ENCODE measurements around the gene NECTIN2. TPM values are rescaled to one million over a fixed set of nuclear protein-coding genes. Genes with fewer than 3 reads are reported as not detected.

The NECTIN2 gene
- polyA plus RNA-seq, 4 donors, result 72.5 to 153 (median 100) TPM

Other genes with a start within 250 kb of the NECTIN2 start
- 10 to 100 TPM in 3 of 4 donors, 1 to 10 TPM in 1; 5.8 to 54.3 (median 17.3) TPM for gene IGSF23, start 232.7 kb upstream of the NECTIN2 start, polyA plus RNA-seq
- 10 to 100 TPM; 19.9 to 96.6 (median 24.1) TPM for gene PVR, start 202.4 kb upstream of the NECTIN2 start, polyA plus RNA-seq
- 10 to 100 TPM in 3 of 4 donors, 1 to 10 TPM in 1; 4.3 to 53.0 (median 21.6) TPM for gene CEACAM19, start 174.8 kb upstream of the NECTIN2 start, polyA plus RNA-seq
- under 1 TPM in 1 of 4 donors, not detected in 3; 0.07 TPM for gene CEACAM16, start 147.1 kb upstream of the NECTIN2 start, polyA plus RNA-seq
- gene BCL3, start 97.6 kb upstream of the NECTIN2 start, polyA plus RNA-seq, result 100 to 1,000 TPM in 2 of 4 donors, 10 to 100 TPM in 2; 48.6 to 136 (median 77.3) TPM
- 100 to 1,000 TPM in 2 of 4 donors, 10 to 100 TPM in 2; 54.0 to 162 (median 92.3) TPM for gene CBLC, start 68.4 kb upstream of the NECTIN2 start, polyA plus RNA-seq
- 100 to 1,000 TPM in 1 of 4 donors, 10 to 100 TPM in 1, 1 to 10 TPM in 2; 2.9 to 136 (median 18.5) TPM for gene BCAM, start 37.2 kb upstream of the NECTIN2 start, polyA plus RNA-seq
- gene TOMM40, start 45.0 kb downstream of the NECTIN2 start, polyA plus RNA-seq, result 10 to 100 TPM; 24.6 to 82.7 (median 29.0) TPM
- gene APOE, start 59.5 kb downstream of the NECTIN2 start, polyA plus RNA-seq, result 100 to 1,000 TPM in 3 of 4 donors, 10 to 100 TPM in 1; 14.1 to 201 (median 122) TPM
- 10 to 100 TPM in 2 of 4 donors, 1 to 10 TPM in 2; 3.1 to 65.1 (median 13.4) TPM for gene APOC1, start 68.3 kb downstream of the NECTIN2 start, polyA plus RNA-seq
- gene APOC4, start 95.9 kb downstream of the NECTIN2 start, polyA plus RNA-seq, result not detected
- 100 to 1,000 TPM in 1 of 4 donors, 10 to 100 TPM in 3; 23.4 to 214 (median 70.1) TPM for gene APOC2, start 99.8 kb downstream of the NECTIN2 start, polyA plus RNA-seq
- 100 to 1,000 TPM in 1 of 4 donors, 10 to 100 TPM in 3; 63.0 to 101 (median 80.9) TPM for gene CLPTM1, start 109.1 kb downstream of the NECTIN2 start, polyA plus RNA-seq
- gene RELB, start 155.2 kb downstream of the NECTIN2 start, polyA plus RNA-seq, result 10 to 100 TPM; 10.5 to 41.3 (median 17.6) TPM
- 100 to 1,000 TPM in 1 of 4 donors, 10 to 100 TPM in 3; 55.3 to 117 (median 80.4) TPM for gene CLASRP, start 192.7 kb downstream of the NECTIN2 start, polyA plus RNA-seq
- gene ZNF296, start 230.2 kb downstream of the NECTIN2 start, polyA plus RNA-seq, result 10 to 100 TPM in 1 of 4 donors, 1 to 10 TPM in 3; 4.7 to 10.3 (median 7.6) TPM
- gene GEMIN7, start 233.0 kb downstream of the NECTIN2 start, polyA plus RNA-seq, result 10 to 100 TPM; 25.3 to 49.7 (median 35.4) TPM
- gene PPP1R37, start 246.9 kb downstream of the NECTIN2 start, polyA plus RNA-seq, result 10 to 100 TPM; 19.5 to 47.0 (median 31.6) TPM

Measured in small intestine (tissue), 4 donors.